HG03060 (cell line): ENCODE measurements around the gene MINDY2.

Experiments
- ATAC-seq: cut with Tn5 transposase; IDR thresholded peaks from one replicate; pipeline ENCODE4 v1.9.1; 2021; ENCODE audit warnings: low read depth, moderate number of reproducible peaks; ENCODE audit not compliant: unreplicated experiment

The MINDY2 gene

GRCh38 chr15:58770857-58771620, at the start of gene MINDY2:
TSS of gene MINDY2 (plus strand) at chr15:58771302. CDS start at chr15:58771396, 94 bp downstream.
- peak; percentile 86 for ATAC-seq

GRCh38 chr15:58724466-58724865, 46.6 kb upstream of the MINDY2 start:
- peak; percentile 55 for ATAC-seq

- no peak for ATAC-seq
Measured at GRCh38 chr15:58726867-58727266, 44.2 kb upstream of the MINDY2 start.

GRCh38 chr15:58731756-58732535, 39.2 kb upstream of the MINDY2 start:
- no peak for ATAC-seq

GRCh38 chr15:58732625-58733363, 38.3 kb upstream of the MINDY2 start:
- no peak for ATAC-seq

GRCh38 chr15:58734859-58735258, 36.2 kb upstream of the MINDY2 start:
- ATAC-seq: no peak

- ATAC-seq: no peak
Measured at GRCh38 chr15:58736018-58736643, 35.0 kb upstream of the MINDY2 start.

GRCh38 chr15:58737298-58737697, 33.8 kb upstream of the MINDY2 start:
- no peak for ATAC-seq

GRCh38 chr15:58738046-58738707, 32.9 kb upstream of the MINDY2 start:
- ATAC-seq: no peak

- ATAC-seq: no peak
Measured at GRCh38 chr15:58740436-58740835, 30.7 kb upstream of the MINDY2 start.

GRCh38 chr15:58741032-58741431, 30.1 kb upstream of the MINDY2 start:
- ATAC-seq: no peak

- no peak for ATAC-seq
Measured at GRCh38 chr15:58742022-58742813, 28.9 kb upstream of the MINDY2 start.

- no peak for ATAC-seq
Measured at GRCh38 chr15:58742819-58743502, 28.1 kb upstream of the MINDY2 start.

- no peak for ATAC-seq
Measured at GRCh38 chr15:58746174-58746573, 24.9 kb upstream of the MINDY2 start.

- no peak for ATAC-seq
Measured at GRCh38 chr15:58748040-58748851, 22.9 kb upstream of the MINDY2 start.

GRCh38 chr15:58748852-58749531, 22.1 kb upstream of the MINDY2 start:
- ATAC-seq: peak; percentile 3
